ENCODE measurements around the gene CHST11.

DNA sequence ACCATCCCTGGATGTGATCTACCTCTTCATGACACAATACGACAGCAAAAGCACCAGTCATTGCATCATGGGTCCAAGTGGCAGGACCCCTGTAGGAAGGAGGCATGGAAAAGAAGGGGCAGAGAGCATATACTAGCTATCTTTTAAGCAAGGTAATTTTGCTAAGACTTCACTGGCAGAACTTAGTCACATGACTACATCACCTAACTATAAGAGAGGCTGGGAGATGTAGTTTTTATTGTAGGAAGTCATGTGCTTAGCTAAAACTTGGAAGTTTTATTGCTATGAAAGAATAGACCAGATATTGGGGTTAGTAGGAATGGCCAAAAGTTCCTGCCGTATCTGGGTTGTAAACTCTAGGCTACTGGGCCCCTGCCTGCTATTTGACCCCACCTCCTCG lies 18.6 kb upstream of the CHST11 start:
- TF ChIP-seq, protein P1, sequence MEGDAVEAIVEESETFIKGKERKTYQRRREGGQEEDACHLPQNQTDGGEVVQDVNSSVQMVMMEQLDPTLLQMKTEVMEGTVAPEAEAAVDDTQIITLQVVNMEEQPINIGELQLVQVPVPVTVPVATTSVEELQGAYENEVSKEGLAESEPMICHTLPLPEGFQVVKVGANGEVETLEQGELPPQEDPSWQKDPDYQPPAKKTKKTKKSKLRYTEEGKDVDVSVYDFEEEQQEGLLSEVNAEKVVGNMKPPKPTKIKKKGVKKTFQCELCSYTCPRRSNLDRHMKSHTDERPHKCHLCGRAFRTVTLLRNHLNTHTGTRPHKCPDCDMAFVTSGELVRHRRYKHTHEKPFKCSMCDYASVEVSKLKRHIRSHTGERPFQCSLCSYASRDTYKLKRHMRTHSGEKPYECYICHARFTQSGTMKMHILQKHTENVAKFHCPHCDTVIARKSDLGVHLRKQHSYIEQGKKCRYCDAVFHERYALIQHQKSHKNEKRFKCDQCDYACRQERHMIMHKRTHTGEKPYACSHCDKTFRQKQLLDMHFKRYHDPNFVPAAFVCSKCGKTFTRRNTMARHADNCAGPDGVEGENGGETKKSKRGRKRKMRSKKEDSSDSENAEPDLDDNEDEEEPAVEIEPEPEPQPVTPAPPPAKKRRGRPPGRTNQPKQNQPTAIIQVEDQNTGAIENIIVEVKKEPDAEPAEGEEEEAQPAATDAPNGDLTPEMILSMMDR (IDR thresholded peaks at IDR 0.05) = no peak
- TF ChIP-seq POLR2A (IDR thresholded peaks at IDR 0.05) = no peak
